HCT116 (cell line): ENCODE measurements around the gene CCDC57. TPM values are rescaled to one million over a fixed set of nuclear protein-coding genes. Genes with fewer than 3 reads are reported as not detected.

Experiments used
- ATAC-seq: fragments of 200-7000 bp; cut with Tn5 transposase; 2 replicates; pipeline ENCODE4 v1.9.1; 2020; ENCODE audit warnings: mild to moderate bottlenecking, moderate library complexity
- BruUV-seq: library from RNA; stranded (reverse); fragments of 400-500 nt; replicated peaks from 2 replicates; lab custom pipeline; 2021; lab: Mats Ljungman, UMichigan
- CTCF ChIA-PET: fragments of 300-600 bp; sonication (Branson Sonifier 250); formaldehyde crosslinking; loops from one replicate; lab custom pipeline; 2021; ENCODE audit warnings: antibody characterized with exemption; lab: Charles Lee
- POLR2A ChIA-PET: fragments of 300-600, 350-600 bp; sonication (Branson Sonifier 250); formaldehyde crosslinking; loops from one replicate; lab custom pipeline; 2021; ENCODE audit warnings: antibody characterized with exemption; lab: Charles Lee
- RAD21 ChIA-PET, 2 experiments: fragments of 300-600 bp; sonication (Branson Sonifier 250); formaldehyde crosslinking; loops; one replicate each; lab custom pipeline; 2023; ENCODE audit warnings: low total read pairs in 2 of 2; ENCODE audit not compliant: uncharacterized antibody in 2 of 2, unreplicated experiment in 2 of 2, low non-redundant PET in 1 of 2; lab: Charles Lee
- DNase-seq: peaks from one replicate; pipeline ENCODE4 v3.0.0-alpha.2; 2010; ENCODE audit warnings: low read depth, low spot score
- H2AFZ ChIP-seq: fragments of 200-600 bp; shearing (Covaris generic), sonication (generic); 2 replicates; pipeline ENCODE4 v1.6.1; 2017; ENCODE audit warnings: low read depth, mixed run types, mixed read lengths, antibody characterized with exemption, low read length; ENCODE audit not compliant: poor library complexity, severe bottlenecking
- H3K27ac ChIP-seq: 2 replicates; pipeline ENCODE4 v1.5.1; 2012; ENCODE audit warnings: low read depth, low read length
- H3K27me3 ChIP-seq: fragments of 200-600 bp; sonication (generic); 2 replicates; pipeline ENCODE4 v1.6.1; 2016; ENCODE audit warnings: mixed run types, low read length, mixed read lengths; ENCODE audit not compliant: insufficient read depth
- H3K36me3 ChIP-seq, 2 experiments: fragments of 200-500 bp in 1 of 2; fragments of 200-600 bp in 1 of 2; sonication (Bioruptor generic) in 1 of 2; sonication (generic) in 1 of 2; 2 replicates each; pipeline versions ENCODE4 v1.5.1 to v1.6.1; 2014 to 2016; ENCODE audit warnings: low read length in 2 of 2, inconsistent platforms in 1 of 2, mixed read lengths in 1 of 2, mixed run types in 1 of 2; ENCODE audit not compliant: insufficient read depth in 2 of 2, control insufficient read depth in 1 of 2
- H3K4me1 ChIP-seq, 2 experiments: fragments of 200-600 bp in 1 of 2; sonication (generic) in 1 of 2; 2 replicates each; pipeline versions ENCODE4 v1.5.1 to v1.6.1; 2012 to 2017; ENCODE audit warnings: low read length in 2 of 2, inconsistent platforms in 1 of 2, mild to moderate bottlenecking in 1 of 2, mixed read lengths in 1 of 2, mixed run types in 1 of 2, moderate library complexity in 1 of 2; ENCODE audit not compliant: insufficient read depth in 2 of 2, control insufficient read depth in 1 of 2
- H3K4me2 ChIP-seq: fragments of 200-600 bp; sonication (generic); 2 replicates; pipeline ENCODE4 v1.6.1; 2017; ENCODE audit warnings: mixed run types, low read length, mixed read lengths
- H3K4me3 ChIP-seq, 2 experiments: fragments of 200-600 bp in 1 of 2; sonication (generic) in 1 of 2; replicated peaks in 1 of 2; 2 replicates each; pipeline ENCODE4 v1.5.1; 2011 to 2016; ENCODE audit warnings: low read length in 2 of 2, control low read depth in 1 of 2, low read depth in 1 of 2, mild to moderate bottlenecking in 1 of 2, mixed read lengths in 1 of 2, mixed run types in 1 of 2
- H3K79me2 ChIP-seq: fragments of 200-600 bp; sonication (generic); 2 replicates; pipeline ENCODE4 v1.6.1; 2017; ENCODE audit warnings: mild to moderate bottlenecking, mixed run types, low read length, moderate library complexity, mixed read lengths; ENCODE audit not compliant: insufficient read depth
- H3K9ac ChIP-seq: fragments of 200-600 bp; sonication (generic); 2 replicates; pipeline ENCODE4 v1.6.1; 2016; ENCODE audit warnings: low read length, mixed read lengths
- H3K9me2 ChIP-seq: fragments of 200-600 bp; sonication (generic), shearing (Covaris generic); 2 replicates; pipeline ENCODE4 v1.6.1; 2017; ENCODE audit warnings: mixed run types, mild to moderate bottlenecking, moderate library complexity; ENCODE audit not compliant: insufficient read depth
- H3K9me3 ChIP-seq, 2 experiments: fragments of 200-500 bp in 1 of 2; fragments of 200-600 bp in 1 of 2; sonication (Bioruptor generic) in 1 of 2; sonication (generic) in 1 of 2; 2 replicates each; pipeline ENCODE4 v1.6.1; 2014 to 2017; ENCODE audit warnings: low read length in 2 of 2, mixed read lengths in 2 of 2, inconsistent platforms in 1 of 2, low read depth in 1 of 2, mild to moderate bottlenecking in 1 of 2, mixed run types in 1 of 2, moderate library complexity in 1 of 2; ENCODE audit not compliant: control insufficient read depth in 1 of 2, insufficient read depth in 1 of 2
- H4K20me1 ChIP-seq: fragments of 200-600 bp; sonication (generic), shearing (Covaris generic); 2 replicates; pipeline ENCODE4 v1.6.1; 2017; ENCODE audit warnings: mixed run types, mild to moderate bottlenecking, moderate library complexity; ENCODE audit not compliant: insufficient read depth
- ATF3 ChIP-seq: IDR thresholded peaks from 2 replicates; pipeline ENCODE4 v1.6.1; 2012
- CBX3 ChIP-seq: IDR thresholded peaks from 2 replicates; pipeline ENCODE4 v1.6.1; 2012; ENCODE audit warnings: low read depth
- CEBPB ChIP-seq: IDR thresholded peaks from 2 replicates; pipeline ENCODE4 v1.6.1; 2012; ENCODE audit warnings: low read depth
- ELF1 ChIP-seq: IDR thresholded peaks from 2 replicates; pipeline ENCODE4 v1.6.1; 2012; ENCODE audit warnings: low read depth, borderline replicate concordance
- EZH2 ChIP-seq: fragments of 200-600 bp; sonication (generic); IDR thresholded peaks from 2 replicates; pipeline ENCODE4 v1.6.1; 2017; ENCODE audit warnings: antibody characterized with exemption, mixed run types
- JUND ChIP-seq: IDR thresholded peaks from 2 replicates; pipeline ENCODE4 v1.6.1; 2012
- POLR2AphosphoS5 ChIP-seq: IDR thresholded peaks from 2 replicates; pipeline ENCODE4 v1.6.1; 2011; ENCODE audit warnings: mild to moderate bottlenecking, low read depth, low read length, moderate library complexity
- RAD21 ChIP-seq: IDR thresholded peaks from 2 replicates; pipeline ENCODE4 v1.6.1; 2012; ENCODE audit warnings: low read depth, mild to moderate bottlenecking
- REST ChIP-seq: IDR thresholded peaks from 2 replicates; pipeline ENCODE4 v1.6.1; 2012; ENCODE audit warnings: low read depth
- SP1 ChIP-seq: IDR thresholded peaks from 2 replicates; pipeline ENCODE4 v1.6.1; 2012; ENCODE audit warnings: low read depth
- SRF ChIP-seq: IDR thresholded peaks from 2 replicates; pipeline ENCODE4 v1.6.1; 2012; ENCODE audit warnings: low read depth
- TCF7L2 ChIP-seq: IDR thresholded peaks from 2 replicates; pipeline ENCODE4 v1.7.0; 2011; ENCODE audit warnings: borderline replicate concordance, inconsistent platforms; ENCODE audit not compliant: insufficient read depth, insufficient read length; ENCODE audit errors: extremely low read depth
- YY1 ChIP-seq: IDR thresholded peaks from 2 replicates; pipeline ENCODE4 v1.6.1; 2011; ENCODE audit warnings: low read length, low read depth, moderate library complexity, mild to moderate bottlenecking; ENCODE audit not compliant: insufficient replicate concordance; ENCODE audit errors: extremely low read depth
- ZNF274 ChIP-seq: fragments of 200-500 bp; sonication (Bioruptor generic); IDR thresholded peaks from 2 replicates; pipeline ENCODE4 v1.6.1; 2014; ENCODE audit warnings: mild to moderate bottlenecking, low read depth, low read length, inconsistent platforms
- intact Hi-C: fragments of 100-400 bp; cut with micrococcal nuclease; formaldehyde crosslinking; loops from 2 replicates; pipeline ENCODE4 v1.10.0; 2022
- total RNA-seq: library from RNA; stranded (reverse); gene quantifications from one replicate; pipeline ENCODE4 v1.2.1, GENCODE V29; 2021; ENCODE audit not compliant: unreplicated experiment

CCDC57 gene
- total RNA-seq, 1 experiment from 2014 or later: 143 TPM

GRCh38 chr17:82195675-82196672 lies 16.7 kb downstream of the CCDC57 start:
- RAD21 ChIA-PET: no interaction called here
- Histone ChIP-seq H3K9me3 (no peaks in the 10 kb centered on the region), H3K79me2 (no peaks in the 10 kb centered on the region; the same call in 1 of the 2 replicates)
- TF ChIP-seq JUND (no peak), SRF (no peak), YY1 (no peak), SP1 (no peak), RAD21 (no peak)
- TF ChIP-seq, all 23 proteins: peak for 0
- H3K9ac ChIP-seq: no peak overlapping the region
- H3K36me3 ChIP-seq: peaks cover 55 to 61% of the 10 kb centered on the region in 2 experiments; a peak in 3 of 4 replicates
- no peak overlapping the region for H3K27ac ChIP-seq
- intact Hi-C loops: no loop called here
- no peaks in the 10 kb centered on the region for H4K20me1 ChIP-seq
- BruUV-seq: no TSS peak
- DNase-seq (no peak), ATAC-seq (no peak)
- H3K27me3 ChIP-seq: no peaks in the 10 kb centered on the region
- H3K4me2 ChIP-seq: no peak overlapping the region
- no peak overlapping the region for H3K4me3 ChIP-seq
- no peaks in the 10 kb centered on the region for H3K9me2 ChIP-seq
- H2AFZ ChIP-seq: no peak overlapping the region
- H3K4me1 ChIP-seq: no peaks in the 10 kb centered on the region
- ChIA-PET POLR2A (no interaction called here), CTCF (no interaction called here)

DNA sequence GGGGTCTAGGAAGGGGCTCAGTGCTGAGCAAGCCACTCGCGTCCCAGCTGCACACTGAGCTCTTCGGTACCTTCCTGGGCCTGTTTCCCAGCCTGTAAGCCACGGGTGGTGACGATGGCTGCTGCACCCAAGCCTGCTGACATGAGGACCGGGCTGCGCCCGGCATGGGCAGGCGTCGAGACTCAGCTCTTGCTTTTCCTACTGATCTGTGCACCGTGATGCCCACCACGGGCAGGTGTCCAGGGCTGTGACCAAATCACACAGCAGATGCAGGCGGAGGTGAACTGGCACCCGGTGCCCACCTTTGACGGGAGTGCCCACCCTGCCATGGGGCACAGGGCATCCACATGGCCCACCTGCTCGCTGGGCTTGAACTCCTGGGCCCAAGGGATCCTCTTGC lies 17.9 kb downstream of the CCDC57 start:
- CTCF ChIA-PET: no interaction called here
- peaks cover 54 to 56% of the 10 kb centered on the region in 2 experiments; a peak in 3 of 4 replicates for H3K36me3 ChIP-seq

More for the DNA sequence above, 17.9 kb downstream of the CCDC57 start:
- Histone ChIP-seq H3K79me2 (no peaks in the 10 kb centered on the region), H3K9ac (no peak overlapping the region), H3K4me1 (no peaks in the 10 kb centered on the region), H3K27ac (no peak overlapping the region), H3K9me3 (no peaks in the 10 kb centered on the region), H3K4me2 (no peak overlapping the region), H3K4me3 (no peak overlapping the region), H4K20me1 (no peaks in the 10 kb centered on the region)
- intact Hi-C loops: no loop called here
- ChIA-PET RAD21 (no interaction called here), POLR2A (no interaction called here)
- DNase-seq: no peak
- ATAC-seq: no peak
- BruUV-seq: no TSS peak
- TF ChIP-seq CBX3: no peak
- no peak for TF ChIP-seq EZH2
- no peak for TF ChIP-seq ZNF274
- no peak for TF ChIP-seq ATF3
- TF ChIP-seq SRF: no peak
- no peak for TF ChIP-seq TCF7L2
- no peak for TF ChIP-seq CEBPB
- TF ChIP-seq SP1: no peak
- no peak for TF ChIP-seq POLR2AphosphoS5
- no peak for TF ChIP-seq ELF1
- TF ChIP-seq REST: no peak
- TF ChIP-seq, all 23 proteins: peak for 0
- Histone ChIP-seq H3K27me3 (no peaks in the 10 kb centered on the region), H2AFZ (no peak overlapping the region), H3K9me2 (no peaks in the 10 kb centered on the region)
